Caco-2 (cell line): ENCODE results near the gene CSMD2. TPM values are rescaled to one million over a fixed set of nuclear protein-coding genes. Genes with fewer than 3 reads are reported as not detected.

Experiments
- BruUV-seq: library from RNA; stranded (reverse); fragments of 400-500 nt; replicated peaks from 2 replicates; lab custom pipeline; 2021; lab: Mats Ljungman, UMichigan
- CTCF ChIA-PET: fragments of 300-600 bp; sonication (Branson Sonifier 250); formaldehyde crosslinking; loops from one replicate; lab custom pipeline; 2022; ENCODE audit warnings: antibody characterized with exemption; lab: Charles Lee
- POLR2A ChIA-PET: fragments of 300-600 bp; sonication (Branson Sonifier 250); formaldehyde crosslinking; loops from one replicate; lab custom pipeline; 2022; ENCODE audit warnings: antibody characterized with exemption; lab: Charles Lee
- DNase-seq, 2 experiments: peaks; one replicate each; pipeline versions ENCODE4 v3.0.0 to v3.0.0-alpha.2; 2020 to 2022
- H3K27me3 ChIP-seq: replicated peaks from 2 replicates; pipeline ENCODE4 v1.6.0; 2011; ENCODE audit warnings: low read length; ENCODE audit not compliant: control insufficient read depth, insufficient read depth
- H3K36me3 ChIP-seq: 2 replicates; pipeline ENCODE4 v1.5.1; 2011; ENCODE audit warnings: low read length; ENCODE audit not compliant: control insufficient read depth, insufficient read depth
- H3K4me1 ChIP-seq: fragments of 250-450 bp; sonication (Bioruptor Pico); 2 replicates; pipeline ENCODE4 v1.5.1; 2020; ENCODE audit warnings: mild to moderate bottlenecking
- H3K4me3 ChIP-seq: 2 replicates; pipeline ENCODE4 v1.5.1; 2011; ENCODE audit warnings: low read depth, mild to moderate bottlenecking, control low read depth, low read length
- H3K9me3 ChIP-seq: fragments of 250-450 bp; sonication (Bioruptor Pico); 2 replicates; pipeline ENCODE4 v1.5.1; 2020; ENCODE audit warnings: mild to moderate bottlenecking, moderate library complexity
- H3K27ac Mint-ChIP-seq: one replicate; pipeline ENCODE4 v1.8.0; 2022; ENCODE audit warnings: mixed read lengths; ENCODE audit not compliant: unreplicated experiment
- H3K27me3 Mint-ChIP-seq: one replicate; pipeline ENCODE4 v1.8.0; 2022; ENCODE audit warnings: mixed read lengths; ENCODE audit not compliant: insufficient read depth, unreplicated experiment
- H3K36me3 Mint-ChIP-seq: one replicate; pipeline ENCODE4 v1.8.0; 2022; ENCODE audit warnings: mild to moderate bottlenecking, mixed read lengths; ENCODE audit not compliant: insufficient read depth, unreplicated experiment
- H3K4me1 Mint-ChIP-seq: one replicate; pipeline ENCODE4 v1.8.0; 2022; ENCODE audit warnings: low read depth, mixed read lengths; ENCODE audit not compliant: unreplicated experiment
- H3K4me3 Mint-ChIP-seq: one replicate; pipeline ENCODE4 v1.8.0; 2022; ENCODE audit warnings: mild to moderate bottlenecking, moderate library complexity, mixed read lengths; ENCODE audit not compliant: unreplicated experiment
- H3K9me3 Mint-ChIP-seq: one replicate; pipeline ENCODE4 v1.8.0; 2022; ENCODE audit warnings: mixed read lengths; ENCODE audit not compliant: unreplicated experiment
- CTCF ChIP-seq, 2 experiments: fragments of 200-600 bp in 1 of 2; IDR thresholded peaks; 1 replicate in 1 of 2; 2 replicates in 1 of 2; pipeline versions ENCODE4 v1.5.1 to v1.8.0; 2011 to 2022; ENCODE audit warnings: antibody characterized with exemption in 1 of 2, control low read depth in 1 of 2, inconsistent platforms in 1 of 2, low read depth in 1 of 2, low read length in 1 of 2, mild to moderate bottlenecking in 1 of 2, moderate library complexity in 1 of 2; ENCODE audit not compliant: insufficient read depth in 1 of 2, severe bottlenecking in 1 of 2, unreplicated experiment in 1 of 2
- intact Hi-C: fragments of 100-400 bp; cut with micrococcal nuclease; formaldehyde crosslinking; loops from one replicate; pipeline ENCODE4 v1.10.0; 2022; ENCODE audit not compliant: unreplicated experiment
- total RNA-seq: library from RNA; stranded (reverse); gene quantifications from 2 replicates; pipeline ENCODE4 v1.2.3, GENCODE V29; 2022

Gene CSMD2
- total RNA-seq, 1 experiment from 2014 or later: not detected

- peaks cover 2% of the 10 kb centered on the region for H3K27me3 Mint-ChIP-seq
- Histone ChIP-seq H3K36me3 (no peaks in the 10 kb centered on the region), H3K9me3 (no peaks in the 10 kb centered on the region), H3K4me3 (no peak overlapping the region), H3K27me3 (no peaks in the 10 kb centered on the region), H3K4me1 (no peaks in the 10 kb centered on the region)
- no peaks in the 10 kb centered on the region for H3K9me3 Mint-ChIP-seq
- no peak for DNase-seq
- TF ChIP-seq CTCF (IDR thresholded peaks at IDR 0.05; ENCODE audit: insufficient read depth in 1 of 2, low read depth in 1 of 2, low read length in 1 of 2, severe bottlenecking in 1 of 2, unreplicated experiment in 1 of 2): no peak
- intact Hi-C loops: no loop called here
- no peak overlapping the region for H3K4me3 Mint-ChIP-seq
- H3K36me3 Mint-ChIP-seq: no peaks in the 10 kb centered on the region
- no peaks in the 10 kb centered on the region for H3K4me1 Mint-ChIP-seq
- no peak overlapping the region for H3K27ac Mint-ChIP-seq
- ChIA-PET POLR2A (no interaction called here), CTCF (no interaction called here)
- BruUV-seq: no TSS peak
These were observed 94.7 kb downstream of the CSMD2 start for GRCh38 chr1:34070201-34070836.

DNA sequence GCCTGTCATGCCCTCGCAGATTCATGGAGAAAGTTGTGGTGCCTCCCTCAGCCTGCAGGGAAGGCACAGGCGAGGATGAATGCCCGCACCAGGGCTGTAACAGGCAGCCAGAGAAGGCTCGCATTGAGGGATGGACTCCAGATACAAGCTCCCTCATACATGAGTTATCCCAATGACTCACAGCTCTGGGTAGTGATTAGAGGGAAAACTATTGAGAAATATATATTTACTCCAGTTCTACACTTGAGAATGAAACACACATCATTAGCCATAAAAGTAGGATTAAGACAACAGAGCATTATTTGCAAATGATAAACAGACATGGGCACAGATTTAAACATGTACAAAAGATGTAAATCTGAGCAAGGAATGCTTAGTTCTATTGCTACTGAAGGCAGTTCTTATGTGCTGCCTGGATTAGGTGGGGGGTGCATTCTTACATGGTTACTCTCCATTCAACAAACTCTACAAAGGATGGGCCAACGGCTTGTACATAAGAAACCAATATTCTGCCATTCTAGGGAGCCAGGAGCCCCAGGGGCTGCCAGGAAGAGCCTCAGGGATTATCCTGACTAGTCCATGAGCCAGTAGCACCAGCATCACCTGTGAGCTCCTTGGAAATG, 97.9 kb downstream of the CSMD2 start:
- no peaks in the 10 kb centered on the region for H3K36me3 Mint-ChIP-seq
- Histone ChIP-seq H3K4me1 (no peaks in the 10 kb centered on the region), H3K4me3 (no peak overlapping the region), H3K36me3 (no peaks in the 10 kb centered on the region), H3K27me3 (no peaks in the 10 kb centered on the region), H3K9me3 (no peaks in the 10 kb centered on the region)
- H3K4me1 Mint-ChIP-seq: no peaks in the 10 kb centered on the region
- no peaks in the 10 kb centered on the region for H3K9me3 Mint-ChIP-seq
- no peak for DNase-seq
- no peaks in the 10 kb centered on the region for H3K27me3 Mint-ChIP-seq
- ChIA-PET CTCF (no interaction called here), POLR2A (no interaction called here)
- H3K4me3 Mint-ChIP-seq: no peak overlapping the region
- no TSS peak for BruUV-seq
- intact Hi-C loops: no loop called here
- TF ChIP-seq CTCF (IDR thresholded peaks at IDR 0.05; ENCODE audit: insufficient read depth in 1 of 2, low read depth in 1 of 2, low read length in 1 of 2, severe bottlenecking in 1 of 2, unreplicated experiment in 1 of 2): no peak
- H3K27ac Mint-ChIP-seq: no peak overlapping the region

- no peak overlapping the region for H3K27ac Mint-ChIP-seq
- Histone ChIP-seq H3K4me3 (no peak overlapping the region), H3K4me1 (no peaks in the 10 kb centered on the region), H3K9me3 (no peaks in the 10 kb centered on the region), H3K27me3 (no peaks in the 10 kb centered on the region), H3K36me3 (no peaks in the 10 kb centered on the region)
- DNase-seq: no peak
- no peaks in the 10 kb centered on the region for H3K36me3 Mint-ChIP-seq
- H3K4me3 Mint-ChIP-seq: no peak overlapping the region
- intact Hi-C loops: no loop called here
- no peaks in the 10 kb centered on the region for H3K4me1 Mint-ChIP-seq
- TF ChIP-seq CTCF (IDR thresholded peaks at IDR 0.05; ENCODE audit: insufficient read depth in 1 of 2, low read depth in 1 of 2, low read length in 1 of 2, severe bottlenecking in 1 of 2, unreplicated experiment in 1 of 2): no peak
- no TSS peak for BruUV-seq
- H3K9me3 Mint-ChIP-seq: no peaks in the 10 kb centered on the region
- CTCF ChIA-PET: no interaction called here
- H3K27me3 Mint-ChIP-seq: no peaks in the 10 kb centered on the region
- POLR2A ChIA-PET: no interaction called here
These were observed 98.9 kb downstream of the CSMD2 start for GRCh38 chr1:34066166-34066565.
